A204.1 (cell line): ENCODE data around the gene MYL5.
"Not testable (repeated sequence)": the region's sequence is repeated elsewhere in the genome, so short reads cannot be mapped to it uniquely, and the experiment has no call there.

ENCODE experiments used
- FAIRE-seq: peaks from 2 replicates; lab custom pipeline; 2012; peaks lifted over from hg19 to GRCh38; lab: Jason Lieb, UNC

The MYL5 gene

GRCh38 chr4:636628-637159, 37.6 kb upstream of the MYL5 start:
- no peak for FAIRE-seq

- FAIRE-seq, result no peak
Measured at GRCh38 chr4:637536-638280, 36.6 kb upstream of the MYL5 start.

- not testable (repeated sequence) for FAIRE-seq
Measured at GRCh38 chr4:642366-642765, 32.0 kb upstream of the MYL5 start.

- FAIRE-seq, result no peak
Measured at GRCh38 chr4:646460-646859, 27.9 kb upstream of the MYL5 start.

GRCh38 chr4:647481-647880, 26.9 kb upstream of the MYL5 start:
- no peak for FAIRE-seq

GRCh38 chr4:648579-649292, 25.6 kb upstream of the MYL5 start:
- no peak for FAIRE-seq

GRCh38 chr4:649293-649625, 25.1 kb upstream of the MYL5 start:
- no peak for FAIRE-seq

- FAIRE-seq, result no peak
Measured at GRCh38 chr4:649751-650310, 24.5 kb upstream of the MYL5 start.

GRCh38 chr4:650461-650860, 23.9 kb upstream of the MYL5 start:
- no peak for FAIRE-seq

GRCh38 chr4:650951-651883, 23.1 kb upstream of the MYL5 start:
- no peak for FAIRE-seq

GRCh38 chr4:651884-652642, 22.3 kb upstream of the MYL5 start:
- no peak for FAIRE-seq

- FAIRE-seq, result no peak
Measured at GRCh38 chr4:653080-653821, 21.1 kb upstream of the MYL5 start.

- FAIRE-seq, result no peak
Measured at GRCh38 chr4:653831-654502, 20.4 kb upstream of the MYL5 start.

- FAIRE-seq, result no peak
Measured at GRCh38 chr4:654503-654845, 19.9 kb upstream of the MYL5 start.

GRCh38 chr4:654871-655463, 19.4 kb upstream of the MYL5 start:
- FAIRE-seq, result no peak

- no peak for FAIRE-seq
Measured at GRCh38 chr4:655464-656151, 18.7 kb upstream of the MYL5 start.

- no peak for FAIRE-seq
Measured at GRCh38 chr4:656436-657337, 17.7 kb upstream of the MYL5 start.

GRCh38 chr4:657338-657833, 17.0 kb upstream of the MYL5 start:
- FAIRE-seq, result no peak
